IMR-90 (cell line): Measurements from ENCODE around the gene USH2A. TPM values are rescaled to one million over a fixed set of nuclear protein-coding genes. Genes with fewer than 3 reads are reported as not detected.

ENCODE experiments used
- ATAC-seq: fragments of 200-7000 bp; cut with Tn5 transposase; 2 replicates; pipeline ENCODE4 v1.9.1; 2020; ENCODE audit warnings: low read depth, mild to moderate bottlenecking, moderate library complexity
- BruUV-seq: library from RNA; stranded (reverse); fragments of 400-500 nt; replicated peaks from 2 replicates; lab custom pipeline; 2021; lab: Mats Ljungman, UMichigan
- CTCF ChIA-PET: fragments of 300-600 bp; formaldehyde crosslinking; extraction: SDS; loops from one replicate; lab custom pipeline; 2021; ENCODE audit warnings: antibody characterized with exemption; lab: Yijun Ruan, JAX
- POLR2A ChIA-PET: fragments of 300-600 bp; sonication (Branson Sonifier 250); formaldehyde crosslinking; loops from one replicate; lab custom pipeline; 2022; ENCODE audit warnings: antibody characterized with exemption; ENCODE audit not compliant: unreplicated experiment; lab: Charles Lee
- DNase-seq: peaks from one replicate; pipeline ENCODE4 v3.0.0; 2013
- H2AFZ ChIP-seq: replicated peaks from 2 replicates; pipeline ENCODE3; 2013; ENCODE audit warnings: low read length, mild to moderate bottlenecking; ENCODE audit not compliant: poor library complexity
- H2AK5ac ChIP-seq: 2 replicates; pipeline ENCODE4 v1.6.1; 2013; ENCODE audit warnings: low read depth, low read length, inconsistent platforms
- H2AK9ac ChIP-seq: replicated peaks from 2 replicates; pipeline ENCODE3; 2013; ENCODE audit warnings: mild to moderate bottlenecking, low read depth, low read length, moderate library complexity; ENCODE audit not compliant: poor library complexity
- H2BK120ac ChIP-seq: 2 replicates; pipeline ENCODE4 v1.6.1; 2013; ENCODE audit warnings: low read depth, low read length, inconsistent platforms
- H2BK15ac ChIP-seq: 3 replicates; pipeline ENCODE4 v1.6.1; 2013; ENCODE audit warnings: low read depth, low read length, inconsistent platforms
- H2BK20ac ChIP-seq: 2 replicates; pipeline ENCODE4 v1.6.1; 2013; ENCODE audit warnings: low read depth, mild to moderate bottlenecking, inconsistent platforms, low read length, moderate library complexity
- H2BK5ac ChIP-seq: 2 replicates; pipeline ENCODE4 v1.6.1; 2013; ENCODE audit warnings: mild to moderate bottlenecking, low read depth, low read length, inconsistent platforms; ENCODE audit not compliant: poor library complexity, severe bottlenecking
- H3K14ac ChIP-seq: replicated peaks from 2 replicates; pipeline ENCODE4 v1.6.1; 2013; ENCODE audit warnings: low read depth, low read length, inconsistent platforms
- H3K18ac ChIP-seq: 2 replicates; pipeline ENCODE4 v1.6.1; 2013; ENCODE audit warnings: low read depth, low read length, control low read depth
- H3K23ac ChIP-seq: 2 replicates; pipeline ENCODE4 v1.6.1; 2013; ENCODE audit warnings: low read depth, low read length, inconsistent platforms
- H3K27ac ChIP-seq: 2 replicates; pipeline ENCODE4 v1.5.1; 2013; ENCODE audit warnings: mild to moderate bottlenecking, control low read depth, low read length; ENCODE audit not compliant: insufficient read depth
- H3K27me3 ChIP-seq: 2 replicates; pipeline ENCODE4 v1.6.1; 2013; ENCODE audit warnings: low read length; ENCODE audit not compliant: control insufficient read depth, insufficient read depth
- H3K36me3 ChIP-seq: 2 replicates; pipeline ENCODE4 v1.6.1; 2013; ENCODE audit warnings: low read length, mixed read lengths; ENCODE audit not compliant: control insufficient read depth, insufficient read depth
- H3K4ac ChIP-seq: 2 replicates; pipeline ENCODE4 v1.6.1; 2013; ENCODE audit warnings: low read depth, low read length, inconsistent platforms
- H3K4me1 ChIP-seq: 2 replicates; pipeline ENCODE4 v1.6.1; 2013; ENCODE audit warnings: low read length, mixed read lengths; ENCODE audit not compliant: control insufficient read depth, insufficient read depth
- H3K4me2 ChIP-seq: 2 replicates; pipeline ENCODE4 v1.6.1; 2013; ENCODE audit warnings: low read depth, mild to moderate bottlenecking, control low read depth, low read length, moderate library complexity
- H3K4me3 ChIP-seq: 2 replicates; pipeline ENCODE4 v1.5.1; 2013; ENCODE audit warnings: low read depth, mild to moderate bottlenecking, control low read depth, low read length, moderate library complexity; ENCODE audit not compliant: insufficient read depth
- H3K56ac ChIP-seq: 2 replicates; pipeline ENCODE4 v1.6.1; 2013; ENCODE audit warnings: low read length, inconsistent platforms; ENCODE audit not compliant: insufficient read depth; ENCODE audit errors: extremely low read depth
- H3K79me1 ChIP-seq, 2 experiments: 2 replicates each; pipeline ENCODE4 v1.6.1; 2013; ENCODE audit warnings: low read length in 2 of 2, inconsistent platforms in 1 of 2, low read depth in 1 of 2
- H3K9ac ChIP-seq: 2 replicates; pipeline ENCODE4 v1.6.1; 2013; ENCODE audit warnings: low read depth, low read length, control low read depth
- H3K9me1 ChIP-seq: 2 replicates; pipeline ENCODE4 v1.6.1; 2013; ENCODE audit warnings: low read length, inconsistent platforms; ENCODE audit not compliant: insufficient read depth
- H3K9me3 ChIP-seq: 2 replicates; pipeline ENCODE4 v1.6.1; 2013; ENCODE audit warnings: low read length; ENCODE audit not compliant: control insufficient read depth, insufficient read depth
- H4K20me1 ChIP-seq: 2 replicates; pipeline ENCODE4 v1.6.1; 2013; ENCODE audit warnings: low read length, inconsistent platforms; ENCODE audit not compliant: insufficient read depth
- H4K5ac ChIP-seq: 2 replicates; pipeline ENCODE4 v1.6.1; 2013; ENCODE audit warnings: mild to moderate bottlenecking, low read depth, low read length, control low read depth
- H4K8ac ChIP-seq, 2 experiments: 2 replicates each; pipeline ENCODE4 v1.6.1; 2013; ENCODE audit warnings: low read depth in 2 of 2, low read length in 2 of 2, control low read depth in 1 of 2, inconsistent platforms in 1 of 2
- H4K91ac ChIP-seq: 2 replicates; pipeline ENCODE4 v1.6.1; 2013; ENCODE audit warnings: low read depth, low read length, inconsistent platforms; ENCODE audit not compliant: insufficient read depth
- BHLHE40 ChIP-seq: fragments of 150-350 bp; IDR thresholded peaks from 2 replicates; pipeline ENCODE4 v1.6.1; 2016; ENCODE audit warnings: mild to moderate bottlenecking, low read depth, low read length
- CEBPB ChIP-seq: IDR thresholded peaks from 2 replicates; pipeline ENCODE4 v1.6.1; 2012; ENCODE audit warnings: low read depth, low read length, improper control_type of control experiment
- CHD1 ChIP-seq: IDR thresholded peaks from 2 replicates; pipeline ENCODE4 v1.6.1; 2012; ENCODE audit warnings: low read depth, low read length, improper control_type of control experiment
- ELK1 ChIP-seq: fragments of 150-350 bp; IDR thresholded peaks from 2 replicates; pipeline ENCODE4 v1.6.1; 2016; ENCODE audit warnings: low read depth, mild to moderate bottlenecking, low read length, moderate library complexity, borderline replicate concordance
- FOS ChIP-seq: fragments of 150-350 bp; IDR thresholded peaks from 2 replicates; pipeline ENCODE4 v1.6.1; 2016; ENCODE audit warnings: low read depth, low read length
- MAFK ChIP-seq: IDR thresholded peaks from 2 replicates; pipeline ENCODE4 v1.6.1; 2012; ENCODE audit warnings: low read depth, low read length, improper control_type of control experiment
- MAZ ChIP-seq: IDR thresholded peaks from 2 replicates; pipeline ENCODE4 v1.6.1; 2012; ENCODE audit warnings: low read depth, mild to moderate bottlenecking, low read length, improper control_type of control experiment, moderate library complexity, borderline replicate concordance
- MXI1 ChIP-seq: IDR thresholded peaks from 2 replicates; pipeline ENCODE4 v1.6.1; 2012; ENCODE audit warnings: low read depth, mild to moderate bottlenecking, low read length, moderate library complexity, borderline replicate concordance
- NFE2L2 ChIP-seq: fragments of 150-350 bp; IDR thresholded peaks from 2 replicates; pipeline ENCODE4 v1.6.1; 2016; ENCODE audit warnings: low read depth, mild to moderate bottlenecking, low read length
- POLR2A ChIP-seq: IDR thresholded peaks from 2 replicates; pipeline ENCODE4 v1.6.1; 2012; ENCODE audit warnings: mild to moderate bottlenecking, low read depth, low read length
- RAD21 ChIP-seq: IDR thresholded peaks from 2 replicates; pipeline ENCODE4 v1.6.1; 2012; ENCODE audit warnings: low read length, improper control_type of control experiment
- RCOR1 ChIP-seq: IDR thresholded peaks from 2 replicates; pipeline ENCODE4 v1.6.1; 2012; ENCODE audit warnings: mild to moderate bottlenecking, low read length, improper control_type of control experiment; ENCODE audit not compliant: insufficient replicate concordance
- RFX5 ChIP-seq: IDR thresholded peaks from 2 replicates; pipeline ENCODE4 v1.8.0; 2012; ENCODE audit warnings: low read depth, mild to moderate bottlenecking, low read length, moderate library complexity
- SMC3 ChIP-seq: fragments of 150-350 bp; IDR thresholded peaks from 2 replicates; pipeline ENCODE4 v1.6.1; 2016; ENCODE audit warnings: low read depth, mild to moderate bottlenecking, antibody characterized with exemption, low read length, moderate library complexity
- USF2 ChIP-seq: fragments of 150-350 bp; IDR thresholded peaks from 2 replicates; pipeline ENCODE4 v1.6.1; 2017; ENCODE audit warnings: mild to moderate bottlenecking, antibody characterized with exemption, low read length, low read depth
- dilution Hi-C: fragments of 300-500 bp; cut with HindIII; formaldehyde crosslinking; loops from one replicate; pipeline ENCODE4 v1.14.3; 2018; ENCODE audit warnings: low sequenced_read_pairs; ENCODE audit not compliant: unreplicated experiment
- in situ Hi-C: fragments of 300-500 bp; cut with MboI; formaldehyde crosslinking; loops from 3 replicates; pipeline ENCODE4 v1.14.3; 2019; ENCODE audit warnings: low sequenced_read_pairs, inconsistent platforms, mixed read lengths
- intact Hi-C: fragments of 100-400 bp; cut with micrococcal nuclease; formaldehyde crosslinking; loops from 2 replicates; pipeline ENCODE4 v1.10.0; 2022
- polyA plus RNA-seq, 3 experiments: library from polyadenylated mRNA; depleted of rRNA; stranded (reverse); fragments of >200 nt; gene quantifications; 2 replicates each; pipeline ENCODE4 v1.2.3, GENCODE V29; 2012; ENCODE audit warnings: low replicate concordance in 1 of 3
- total RNA-seq: library from RNA; depleted of rRNA; stranded (reverse); fragments of >200 nt; gene quantifications from 2 replicates; pipeline ENCODE4 v1.2.3, GENCODE V29; 2012
- TF ChIP-seq, protein P1 (sequence below): conservative IDR thresholded peaks from 2 replicates; pipeline ENCODE4 v1.5.1; 2012; ENCODE audit warnings: mild to moderate bottlenecking, low read depth, low read length, improper control_type of control experiment

Gene USH2A
- total and polyA plus RNA-seq, 2 of the 4 experiments (the other 2 are of a cell fraction), result under 0.01 to 0.02 TPM

DNA sequence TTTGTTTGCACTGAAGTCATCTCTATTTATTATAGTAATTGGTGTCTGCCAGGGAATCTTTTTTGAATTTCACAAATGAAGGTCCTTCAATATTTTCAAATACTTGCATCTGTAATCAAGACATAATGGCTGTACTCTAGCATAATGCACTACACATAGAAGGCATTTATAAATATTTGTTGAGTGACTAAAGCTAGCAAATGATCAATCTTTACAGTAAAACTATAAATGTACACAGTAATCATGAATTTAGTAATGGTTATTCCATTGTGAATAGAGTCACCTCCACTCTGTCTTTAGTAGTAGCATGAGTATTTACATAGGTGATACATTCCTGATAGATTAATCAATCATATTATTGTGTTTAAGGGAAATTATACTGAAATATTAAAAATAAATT is 119.6 kb downstream of the USH2A start:
- TF ChIP-seq USF2 (no peak), MAZ (no peak), NFE2L2 (no peak), FOS (no peak), MAFK (no peak), RCOR1 (no peak), RFX5 (no peak), ELK1 (no peak), SMC3 (no peak), BHLHE40 (no peak), MXI1 (no peak), CEBPB (no peak), POLR2A (no peak), RAD21 (no peak), CHD1 (no peak)
- TF ChIP-seq, protein P1, sequence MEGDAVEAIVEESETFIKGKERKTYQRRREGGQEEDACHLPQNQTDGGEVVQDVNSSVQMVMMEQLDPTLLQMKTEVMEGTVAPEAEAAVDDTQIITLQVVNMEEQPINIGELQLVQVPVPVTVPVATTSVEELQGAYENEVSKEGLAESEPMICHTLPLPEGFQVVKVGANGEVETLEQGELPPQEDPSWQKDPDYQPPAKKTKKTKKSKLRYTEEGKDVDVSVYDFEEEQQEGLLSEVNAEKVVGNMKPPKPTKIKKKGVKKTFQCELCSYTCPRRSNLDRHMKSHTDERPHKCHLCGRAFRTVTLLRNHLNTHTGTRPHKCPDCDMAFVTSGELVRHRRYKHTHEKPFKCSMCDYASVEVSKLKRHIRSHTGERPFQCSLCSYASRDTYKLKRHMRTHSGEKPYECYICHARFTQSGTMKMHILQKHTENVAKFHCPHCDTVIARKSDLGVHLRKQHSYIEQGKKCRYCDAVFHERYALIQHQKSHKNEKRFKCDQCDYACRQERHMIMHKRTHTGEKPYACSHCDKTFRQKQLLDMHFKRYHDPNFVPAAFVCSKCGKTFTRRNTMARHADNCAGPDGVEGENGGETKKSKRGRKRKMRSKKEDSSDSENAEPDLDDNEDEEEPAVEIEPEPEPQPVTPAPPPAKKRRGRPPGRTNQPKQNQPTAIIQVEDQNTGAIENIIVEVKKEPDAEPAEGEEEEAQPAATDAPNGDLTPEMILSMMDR, result no peak
- Histone ChIP-seq H2BK120ac (no peak overlapping the region), H3K79me1 (no peaks in the 10 kb centered on the region), H2AFZ (no peak overlapping the region), H3K4ac (no peak overlapping the region), H4K20me1 (no peaks in the 10 kb centered on the region), H4K5ac (no peak overlapping the region), H3K27ac (no peak overlapping the region), H2BK15ac (no peak overlapping the region), H2AK9ac (no peak overlapping the region), H3K27me3 (no peaks in the 10 kb centered on the region), H2BK20ac (no peak overlapping the region), H3K56ac (no peak overlapping the region), H3K4me2 (no peak overlapping the region), H3K14ac (no peak overlapping the region), H3K9ac (no peak overlapping the region), H3K23ac (no peak overlapping the region), H3K9me1 (no peaks in the 10 kb centered on the region), H2AK5ac (no peak overlapping the region), H3K9me3 (no peaks in the 10 kb centered on the region), H3K4me1 (peaks cover 6% of the 10 kb centered on the region; the same call in 1 of the 2 replicates), H3K4me3 (no peak overlapping the region), H3K36me3 (no peaks in the 10 kb centered on the region), H4K8ac (no peak overlapping the region), H3K18ac (no peak overlapping the region), H2BK5ac (no peak overlapping the region), H4K91ac (no peak overlapping the region)
- intact Hi-C loops, result no loop called here
- no peak for ATAC-seq
- ChIA-PET CTCF (no interaction called here), POLR2A (no interaction called here)
- dilution Hi-C loops, result no loop called here
- in situ Hi-C loops, result no loop called here
- no TSS peak for BruUV-seq
- no peak for DNase-seq
